ENCODE results near the gene EML4.
A peak's percentile ranks its signal among the peaks of the same experiment; 100 is the strongest.

Gene EML4

GRCh38 chr2:42337356-42337820 is 168.2 kb downstream of the EML4 start:
- Mint-ChIP-seq H3K9me3 (no peaks in the 10 kb centered on the region), H3K4me1 (peaks cover 14% of the 10 kb centered on the region), H3K36me3 (ENCODE audit: low read depth) (peaks cover 78% of the 10 kb centered on the region), H3K27me3 (ENCODE audit: low read depth) (no peaks in the 10 kb centered on the region), H3K4me3 (no peak overlapping the region), H3K27ac (peak overlapping the region in 2 of 3 experiments; percentile 7 to 43)
- TF ChIP-seq CTCF (IDR thresholded peaks at IDR 0.05; ENCODE audit: unreplicated experiment in 3 of 3): no peak

GRCh38 chr2:42337846-42338566 is 168.9 kb downstream of the EML4 start:
- H3K9me3 Mint-ChIP-seq: no peaks in the 10 kb centered on the region
- peaks cover 75% of the 10 kb centered on the region for H3K36me3 Mint-ChIP-seq (ENCODE audit: low read depth)

GRCh38 chr2:42338567-42339190 is 169.5 kb downstream of the EML4 start:
- no peak for TF ChIP-seq CTCF (IDR thresholded peaks at IDR 0.05; ENCODE audit: unreplicated experiment in 3 of 3)
- no peaks in the 10 kb centered on the region for H3K9me3 Mint-ChIP-seq
- peak overlapping the region in 2 of 3 experiments; percentile 41 to 51 for H3K27ac Mint-ChIP-seq
- H3K36me3 Mint-ChIP-seq (ENCODE audit: low read depth): peaks cover 75% of the 10 kb centered on the region
- H3K4me3 Mint-ChIP-seq: no peak overlapping the region
- H3K27me3 Mint-ChIP-seq (ENCODE audit: low read depth): no peaks in the 10 kb centered on the region
- peaks cover 26% of the 10 kb centered on the region for H3K4me1 Mint-ChIP-seq

More at GRCh38 chr2:42337846-42338566, 168.9 kb downstream of the EML4 start:
- no peak for TF ChIP-seq CTCF (IDR thresholded peaks at IDR 0.05; ENCODE audit: unreplicated experiment in 3 of 3)
- H3K27ac Mint-ChIP-seq: peak overlapping the region in 2 of 3 experiments; percentile 7 to 41
- H3K4me3 Mint-ChIP-seq: no peak overlapping the region
- H3K27me3 Mint-ChIP-seq (ENCODE audit: low read depth): no peaks in the 10 kb centered on the region
- peaks cover 20% of the 10 kb centered on the region for H3K4me1 Mint-ChIP-seq

- no peak for TF ChIP-seq CTCF (IDR thresholded peaks at IDR 0.05; ENCODE audit: unreplicated experiment in 3 of 3)
- Mint-ChIP-seq H3K9me3 (no peaks in the 10 kb centered on the region), H3K4me1 (peaks cover 26% of the 10 kb centered on the region), H3K27ac (peak overlapping the region; percentile 34 to 63 (median 45)), H3K27me3 (ENCODE audit: low read depth) (no peaks in the 10 kb centered on the region), H3K36me3 (ENCODE audit: low read depth) (peaks cover 72% of the 10 kb centered on the region), H3K4me3 (no peak overlapping the region)
Measured at GRCh38 chr2:42339191-42339912, 170.2 kb downstream of the EML4 start.

- H3K9me3 Mint-ChIP-seq: no peaks in the 10 kb centered on the region
- no peak for TF ChIP-seq CTCF (IDR thresholded peaks at IDR 0.05; ENCODE audit: unreplicated experiment in 3 of 3)
- H3K4me1 Mint-ChIP-seq: peaks cover 26% of the 10 kb centered on the region
- H3K27ac Mint-ChIP-seq: peak overlapping the region; percentile 34 to 63 (median 45)
- H3K27me3 Mint-ChIP-seq (ENCODE audit: low read depth): no peaks in the 10 kb centered on the region
- H3K36me3 Mint-ChIP-seq (ENCODE audit: low read depth): peaks cover 70% of the 10 kb centered on the region
- H3K4me3 Mint-ChIP-seq: no peak overlapping the region
Measured at GRCh38 chr2:42340045-42340937, 171.1 kb downstream of the EML4 start.

Data from nephron (organoid).